ENCODE data around the gene LUZP2. TPM values are rescaled to one million over a fixed set of nuclear protein-coding genes. Genes with fewer than 3 reads are reported as not detected.

The LUZP2 gene
- total and polyA plus RNA-seq, 2 donors (not counting 1 experiment from before 2014, with no cell fraction given): not detected

- TF ChIP-seq CTCF (IDR thresholded peaks at IDR 0.05): no peak
- TF ChIP-seq EZH2 (IDR thresholded peaks at IDR 0.05; ENCODE audit: borderline replicate concordance, insufficient read depth, low read depth, low read length, poor library complexity, severe bottlenecking): no peak
- peak overlapping the region; percentile 4 for H3K27ac Mint-ChIP-seq
- H3K27ac ChIP-seq (ENCODE audit: low read length in 2 of 2): peak overlapping the region; percentile 47 to 48
- H2AFZ ChIP-seq (ENCODE audit: insufficient read depth, low read depth, low read length, poor library complexity, severe bottlenecking): peak overlapping the region; percentile 39
- H3K79me2 ChIP-seq (ENCODE audit: control insufficient read depth, insufficient read depth, low read length): no peaks in the 10 kb centered on the region
- H3K4me2 ChIP-seq (replicated peaks; ENCODE audit: low read depth, low read length, poor library complexity, severe bottlenecking): peak overlapping the region; percentile 32
- peaks cover 37% of the 10 kb centered on the region for H3K4me1 Mint-ChIP-seq
- 67% methylated on average over 1 of the region's 5 CpGs for WGBS (ENCODE audit: insufficient coverage)
- peaks cover 0 to 16% (median 1%) of the 10 kb centered on the region in 3 donors for H3K9me3 ChIP-seq (ENCODE audit: control extremely low read depth in 1 of 3, control insufficient read depth in 2 of 3, insufficient read depth in 1 of 3, low read length in 2 of 3)
- DNase-seq: peak; percentile 13
- H3K9me3 Mint-ChIP-seq (ENCODE audit: insufficient read depth): peaks cover 6% of the 10 kb centered on the region
- ATAC-seq (ENCODE audit: low read depth): no peak
- peak overlapping the region; percentile 37 for H3K9ac ChIP-seq (ENCODE audit: low read length)
- H4K20me1 ChIP-seq (ENCODE audit: control insufficient read depth, insufficient read depth, low read length, poor library complexity, severe bottlenecking): no peaks in the 10 kb centered on the region
- no peaks in the 10 kb centered on the region for H3K27me3 Mint-ChIP-seq
- no peaks in the 10 kb centered on the region for H3K36me3 ChIP-seq (replicated peaks in 1 of 2; ENCODE audit: control extremely low read depth in 1 of 2, control insufficient read depth in 1 of 2, extremely low read depth in 1 of 2, insufficient read depth in 2 of 2, low read length in 1 of 2)
- intact Hi-C loops (cut with micrococcal nuclease): no loop called here
- no peaks in the 10 kb centered on the region for H3K27me3 ChIP-seq (replicated peaks in 1 of 4; ENCODE audit: control extremely low read depth in 1 of 4, control insufficient read depth in 3 of 4, insufficient read depth in 4 of 4, low read length in 3 of 4)
- peak overlapping the region in 2 of 5 experiments; percentile 8 to 25 for H3K4me3 ChIP-seq (ENCODE audit: control extremely low read depth in 1 of 5, extremely low read depth in 1 of 5, insufficient read depth in 1 of 5, low read depth in 2 of 5, low read length in 4 of 5)
- H3K4me3 Mint-ChIP-seq: peak overlapping the region; percentile 45
- ChIA-PET POLR2A (no interaction called here), CTCF (no interaction called here)
- peaks cover 21 to 28% of the 10 kb centered on the region in 2 donors for H3K4me1 ChIP-seq (ENCODE audit: control insufficient read depth in 2 of 2, insufficient read depth in 2 of 2, low read length in 2 of 2)
Measured at GRCh38 chr11:24747275-24748251, 250.7 kb downstream of the LUZP2 start.

- H3K27me3 Mint-ChIP-seq: no peaks in the 10 kb centered on the region
- peaks cover 0 to 16% (median 1%) of the 10 kb centered on the region in 3 donors for H3K9me3 ChIP-seq (ENCODE audit: control extremely low read depth in 1 of 3, control insufficient read depth in 2 of 3, insufficient read depth in 1 of 3, low read length in 2 of 3)
- no peaks in the 10 kb centered on the region for H3K79me2 ChIP-seq (ENCODE audit: control insufficient read depth, insufficient read depth, low read length)
- WGBS (ENCODE audit: insufficient coverage): no CpG with 5 or more reads among the region's 7 CpGs
- H4K20me1 ChIP-seq (ENCODE audit: control insufficient read depth, insufficient read depth, low read length, poor library complexity, severe bottlenecking): no peaks in the 10 kb centered on the region
- H3K36me3 ChIP-seq (replicated peaks in 1 of 2; ENCODE audit: control extremely low read depth in 1 of 2, control insufficient read depth in 1 of 2, extremely low read depth in 1 of 2, insufficient read depth in 2 of 2, low read length in 1 of 2): no peaks in the 10 kb centered on the region
- H3K4me1 Mint-ChIP-seq: peaks cover 37% of the 10 kb centered on the region
- peak overlapping the region; percentile 32 for H3K4me2 ChIP-seq (replicated peaks; ENCODE audit: low read depth, low read length, poor library complexity, severe bottlenecking)
- TF ChIP-seq EZH2 (IDR thresholded peaks at IDR 0.05; ENCODE audit: borderline replicate concordance, insufficient read depth, low read depth, low read length, poor library complexity, severe bottlenecking): no peak
- TF ChIP-seq CTCF (IDR thresholded peaks at IDR 0.05): no peak
- ChIA-PET POLR2A (no interaction called here), CTCF (no interaction called here)
- H3K9ac ChIP-seq (ENCODE audit: low read length): peak overlapping the region; percentile 37
- no peaks in the 10 kb centered on the region for H3K27me3 ChIP-seq (replicated peaks in 1 of 4; ENCODE audit: control extremely low read depth in 1 of 4, control insufficient read depth in 3 of 4, insufficient read depth in 4 of 4, low read length in 3 of 4)
- peak overlapping the region in 2 of 5 experiments; percentile 8 to 25 for H3K4me3 ChIP-seq (ENCODE audit: control extremely low read depth in 1 of 5, extremely low read depth in 1 of 5, insufficient read depth in 1 of 5, low read depth in 2 of 5, low read length in 4 of 5)
- no peak overlapping the region for H3K27ac Mint-ChIP-seq
- H3K27ac ChIP-seq (ENCODE audit: low read length in 2 of 2): peak overlapping the region in 1 of 2 donors; percentile 48
- no peak for ATAC-seq (ENCODE audit: low read depth)
- intact Hi-C loops (cut with micrococcal nuclease): no loop called here
- peak overlapping the region; percentile 39 for H2AFZ ChIP-seq (ENCODE audit: insufficient read depth, low read depth, low read length, poor library complexity, severe bottlenecking)
- no peak for DNase-seq
- peak overlapping the region; percentile 45 for H3K4me3 Mint-ChIP-seq
- H3K4me1 ChIP-seq (ENCODE audit: control insufficient read depth in 2 of 2, insufficient read depth in 2 of 2, low read length in 2 of 2): peaks cover 21 to 28% of the 10 kb centered on the region in 2 donors
- H3K9me3 Mint-ChIP-seq (ENCODE audit: insufficient read depth): peaks cover 6% of the 10 kb centered on the region
Measured at GRCh38 chr11:24748261-24748660, 251.4 kb downstream of the LUZP2 start.
